Measurements from ENCODE around the gene PEX14. TPM values are rescaled to one million over a fixed set of nuclear protein-coding genes. Genes with fewer than 3 reads are reported as not detected.

PEX14 gene
- total RNA-seq, 2 experiments from 2014 or later, result 13.3 to 14.8 TPM

DNA sequence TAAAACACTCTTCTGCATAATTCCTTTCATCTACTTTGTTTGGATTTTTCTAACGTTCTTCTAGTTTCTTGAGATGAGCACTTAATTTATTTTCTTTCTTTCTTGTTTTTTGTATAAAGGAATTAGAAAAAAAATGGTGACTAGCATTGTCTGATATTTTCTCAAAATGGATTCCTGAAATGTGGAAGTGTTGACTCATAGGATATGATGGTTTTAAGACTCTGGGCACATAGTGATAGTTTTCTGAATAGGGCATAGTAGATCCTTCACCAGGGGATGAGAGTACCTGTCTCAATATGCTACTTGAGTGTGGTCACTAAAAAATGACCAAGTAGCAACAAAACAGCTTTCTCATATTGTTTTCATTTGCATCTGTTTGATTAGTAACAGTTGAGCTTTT is 100.9 kb downstream of the PEX14 start:
- intact Hi-C loops (cut with DNase I, micrococcal nuclease), result no loop called here
- no peaks in the 10 kb centered on the region for H3K9me3 Mint-ChIP-seq
- no peak overlapping the region for H3K27ac ChIP-seq (ENCODE audit: low read depth in 1 of 2, low read length in 2 of 2)
- CTCF ChIA-PET, result no interaction called here
- H3K9me3 ChIP-seq (ENCODE audit: control insufficient read depth in 1 of 2, insufficient read depth in 1 of 2, low read length in 2 of 2), result no peaks in the 10 kb centered on the region
- H3K36me3 Mint-ChIP-seq (ENCODE audit: low read depth), result peaks cover 1% of the 10 kb centered on the region
- H3K36me3 ChIP-seq (ENCODE audit: insufficient read depth, low read length), result peaks cover 6% of the 10 kb centered on the region
- DNase-seq, result no peak
- TF ChIP-seq CTCF (IDR thresholded peaks at IDR 0.05), result no peak
- no peaks in the 10 kb centered on the region for H3K4me1 Mint-ChIP-seq (ENCODE audit: low read depth)
- H3K27me3 ChIP-seq (ENCODE audit: control insufficient read depth in 1 of 2, insufficient read depth in 2 of 2, low read length in 2 of 2), result no peaks in the 10 kb centered on the region
- no peak for ATAC-seq (ENCODE audit: poor library complexity)
- no peaks in the 10 kb centered on the region for H3K4me1 ChIP-seq (ENCODE audit: insufficient read depth, low read length)
- no peak overlapping the region for H3K4me3 ChIP-seq (ENCODE audit: low read length)
- POLR2A ChIA-PET, result no interaction called here
- H3K27ac Mint-ChIP-seq, result no peak overlapping the region
- H3K27me3 Mint-ChIP-seq, result no peaks in the 10 kb centered on the region
- no peak overlapping the region for H3K4me3 Mint-ChIP-seq

DNA sequence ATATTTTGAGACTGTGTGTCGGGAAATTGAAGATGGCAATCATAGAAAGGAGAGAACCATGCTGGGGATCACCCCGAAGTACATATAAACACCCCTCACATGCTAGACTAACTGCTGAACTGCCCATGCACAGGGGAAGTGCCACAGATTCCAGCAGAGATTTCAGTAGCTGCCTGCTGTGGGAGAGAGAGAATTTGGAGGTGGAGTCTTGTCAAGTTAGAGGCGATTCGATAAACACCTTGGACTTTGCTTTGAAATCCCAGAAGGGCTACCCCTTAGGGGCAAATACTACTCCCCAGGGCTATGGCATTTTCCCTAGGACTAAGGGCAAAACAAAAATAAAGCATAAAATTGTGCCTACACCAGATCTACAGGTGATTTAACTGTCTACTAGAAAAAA is 103.3 kb downstream of the PEX14 start:
- no peaks in the 10 kb centered on the region for H3K9me3 ChIP-seq (ENCODE audit: control insufficient read depth in 1 of 2, insufficient read depth in 1 of 2, low read length in 2 of 2)
- H3K27me3 Mint-ChIP-seq, result no peaks in the 10 kb centered on the region
- no peak overlapping the region for H3K4me3 Mint-ChIP-seq
- DNase-seq (no peak), ATAC-seq (ENCODE audit: poor library complexity) (no peak)
- no peaks in the 10 kb centered on the region for H3K9me3 Mint-ChIP-seq
- H3K36me3 Mint-ChIP-seq (ENCODE audit: low read depth), result peaks cover 3% of the 10 kb centered on the region
- TF ChIP-seq CTCF (IDR thresholded peaks at IDR 0.05), result no peak
- no peak overlapping the region for H3K4me3 ChIP-seq (ENCODE audit: low read length)
- no peaks in the 10 kb centered on the region for H3K27me3 ChIP-seq (ENCODE audit: control insufficient read depth in 1 of 2, insufficient read depth in 2 of 2, low read length in 2 of 2)
- no peak overlapping the region for H3K27ac ChIP-seq (ENCODE audit: low read depth in 1 of 2, low read length in 2 of 2)
- H3K4me1 Mint-ChIP-seq (ENCODE audit: low read depth), result no peaks in the 10 kb centered on the region
- POLR2A ChIA-PET, result no interaction called here
- H3K4me1 ChIP-seq (ENCODE audit: insufficient read depth, low read length), result no peaks in the 10 kb centered on the region
- H3K36me3 ChIP-seq (ENCODE audit: insufficient read depth, low read length), result peaks cover 6% of the 10 kb centered on the region
- intact Hi-C loops (cut with DNase I, micrococcal nuclease), result no loop called here
- CTCF ChIA-PET, result no interaction called here
- H3K27ac Mint-ChIP-seq, result no peak overlapping the region

DNA sequence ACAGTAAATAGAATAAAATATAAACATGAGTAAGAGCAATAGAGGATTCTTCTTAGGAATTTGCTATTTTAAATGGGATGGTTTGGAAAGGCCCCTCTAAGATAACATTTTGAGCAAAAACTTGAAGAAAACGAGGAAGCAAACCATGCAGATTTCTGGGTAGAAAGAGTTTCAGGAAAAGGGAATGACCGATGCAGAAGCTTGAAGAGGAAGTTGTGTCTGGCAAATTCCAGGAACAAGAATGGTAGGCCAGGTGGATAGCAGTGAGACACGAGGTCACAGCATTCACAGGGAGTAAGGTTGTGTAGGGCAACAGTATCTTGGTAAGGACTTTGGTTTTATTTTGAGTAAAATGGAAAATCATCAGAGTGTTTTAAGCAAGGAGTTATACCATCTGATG is 108.9 kb downstream of the PEX14 start:
- Mint-ChIP-seq H3K36me3 (ENCODE audit: low read depth) (peaks cover 12% of the 10 kb centered on the region), H3K4me1 (ENCODE audit: low read depth) (no peaks in the 10 kb centered on the region), H3K4me3 (no peak overlapping the region), H3K27ac (no peak overlapping the region), H3K27me3 (no peaks in the 10 kb centered on the region), H3K9me3 (no peaks in the 10 kb centered on the region)
- H3K4me1 ChIP-seq (ENCODE audit: insufficient read depth, low read length), result no peaks in the 10 kb centered on the region
- no peaks in the 10 kb centered on the region for H3K27me3 ChIP-seq (ENCODE audit: control insufficient read depth in 1 of 2, insufficient read depth in 2 of 2, low read length in 2 of 2)
- intact Hi-C loops (cut with DNase I, micrococcal nuclease), result no loop called here
- H3K4me3 ChIP-seq (ENCODE audit: low read length), result no peak overlapping the region
- H3K9me3 ChIP-seq (ENCODE audit: control insufficient read depth in 1 of 2, insufficient read depth in 1 of 2, low read length in 2 of 2), result no peaks in the 10 kb centered on the region
- ATAC-seq (ENCODE audit: poor library complexity), result no peak
- no peak for DNase-seq
- no peak overlapping the region for H3K27ac ChIP-seq (ENCODE audit: low read depth in 1 of 2, low read length in 2 of 2)
- POLR2A ChIA-PET, result no interaction called here
- no peaks in the 10 kb centered on the region for H3K36me3 ChIP-seq (ENCODE audit: insufficient read depth, low read length)
- CTCF ChIA-PET, result no interaction called here
- no peak for TF ChIP-seq CTCF (IDR thresholded peaks at IDR 0.05)
